Measurements from ENCODE around the gene ARG1. TPM values are rescaled to one million over a fixed set of nuclear protein-coding genes. Genes with fewer than 3 reads are reported as not detected.

Gene ARG1
- total and polyA plus RNA-seq, 2 donors (not counting 1 experiment from before 2014, with no cell fraction given), result not detected

GRCh38 chr6:131555992-131556391, 17.0 kb upstream of the ARG1 start:
- Histone ChIP-seq H2AFZ (ENCODE audit: low read length) (no peak overlapping the region), H3K36me3 (ENCODE audit: control insufficient read depth, insufficient read depth, low read length) (no peaks in the 10 kb centered on the region), H3K9ac (ENCODE audit: insufficient read depth, low read length) (no peak overlapping the region), H4K20me1 (ENCODE audit: control insufficient read depth, extremely low read depth, insufficient read depth, low read length) (no peaks in the 10 kb centered on the region), H3K79me2 (ENCODE audit: control insufficient read depth, insufficient read depth, low read length) (no peaks in the 10 kb centered on the region), H3K4me2 (ENCODE audit: extremely low read depth, insufficient read depth, low read length) (no peak overlapping the region), H3K4me1 (ENCODE audit: control insufficient read depth, extremely low read depth, insufficient read depth, low read length) (no peaks in the 10 kb centered on the region), H3K4me3 (replicated peaks in 1 of 4; ENCODE audit: control extremely low read depth in 1 of 4, insufficient read depth in 1 of 4, low read depth in 3 of 4, low read length in 4 of 4) (no peak overlapping the region), H3K27me3 (ENCODE audit: control insufficient read depth, insufficient read depth, low read length) (no peaks in the 10 kb centered on the region), H3K27ac (ENCODE audit: insufficient read depth, low read length) (no peak overlapping the region), H3K9me3 (ENCODE audit: control insufficient read depth, insufficient read depth, low read depth, low read length) (no peaks in the 10 kb centered on the region)
- peak in 1 of 2 donors; percentile 7 for DNase-seq (ENCODE audit: low read depth in 2 of 2)
- no peak for TF ChIP-seq CTCF (conservative IDR thresholded peaks at IDR 0.05 in 1 of 2, IDR thresholded peaks at IDR 0.05 in 1 of 2; ENCODE audit: low read depth in 1 of 2, low read length in 2 of 2)
- no peak for TF ChIP-seq EZH2 (IDR thresholded peaks at IDR 0.05; ENCODE audit: low read length, missing control alignments)

- H3K9ac ChIP-seq (ENCODE audit: insufficient read depth, low read length), result no peak overlapping the region
- TF ChIP-seq CTCF (conservative IDR thresholded peaks at IDR 0.05 in 1 of 2, IDR thresholded peaks at IDR 0.05 in 1 of 2; ENCODE audit: low read depth in 1 of 2, low read length in 2 of 2) (no peak), EZH2 (IDR thresholded peaks at IDR 0.05; ENCODE audit: low read length, missing control alignments) (no peak)
- no peaks in the 10 kb centered on the region for H4K20me1 ChIP-seq (ENCODE audit: control insufficient read depth, extremely low read depth, insufficient read depth, low read length)
- no peak for DNase-seq (ENCODE audit: low read depth in 2 of 2)
- no peak overlapping the region for H3K27ac ChIP-seq (ENCODE audit: insufficient read depth, low read length)
- H3K36me3 ChIP-seq (ENCODE audit: control insufficient read depth, insufficient read depth, low read length), result no peaks in the 10 kb centered on the region
- H3K4me2 ChIP-seq (ENCODE audit: extremely low read depth, insufficient read depth, low read length), result no peak overlapping the region
- H3K4me3 ChIP-seq (replicated peaks in 1 of 4; ENCODE audit: control extremely low read depth in 1 of 4, insufficient read depth in 1 of 4, low read depth in 3 of 4, low read length in 4 of 4), result no peak overlapping the region
- H3K27me3 ChIP-seq (ENCODE audit: control insufficient read depth, insufficient read depth, low read length), result no peaks in the 10 kb centered on the region
- H3K79me2 ChIP-seq (ENCODE audit: control insufficient read depth, insufficient read depth, low read length), result no peaks in the 10 kb centered on the region
- no peak overlapping the region for H2AFZ ChIP-seq (ENCODE audit: low read length)
- H3K9me3 ChIP-seq (ENCODE audit: control insufficient read depth, insufficient read depth, low read depth, low read length), result no peaks in the 10 kb centered on the region
- H3K4me1 ChIP-seq (ENCODE audit: control insufficient read depth, extremely low read depth, insufficient read depth, low read length), result no peaks in the 10 kb centered on the region
These were observed 14.1 kb upstream of the ARG1 start for GRCh38 chr6:131558922-131559321.

- no peak for DNase-seq (ENCODE audit: low read depth in 2 of 2)
- H3K4me3 ChIP-seq (replicated peaks in 1 of 4; ENCODE audit: control extremely low read depth in 1 of 4, insufficient read depth in 1 of 4, low read depth in 3 of 4, low read length in 4 of 4), result no peak overlapping the region
- no peak overlapping the region for H3K27ac ChIP-seq (ENCODE audit: insufficient read depth, low read length)
- H3K36me3 ChIP-seq (ENCODE audit: control insufficient read depth, insufficient read depth, low read length), result no peaks in the 10 kb centered on the region
- no peaks in the 10 kb centered on the region for H4K20me1 ChIP-seq (ENCODE audit: control insufficient read depth, extremely low read depth, insufficient read depth, low read length)
- no peaks in the 10 kb centered on the region for H3K4me1 ChIP-seq (ENCODE audit: control insufficient read depth, extremely low read depth, insufficient read depth, low read length)
- no peak overlapping the region for H3K4me2 ChIP-seq (ENCODE audit: extremely low read depth, insufficient read depth, low read length)
- H2AFZ ChIP-seq (ENCODE audit: low read length), result no peak overlapping the region
- H3K27me3 ChIP-seq (ENCODE audit: control insufficient read depth, insufficient read depth, low read length), result no peaks in the 10 kb centered on the region
- H3K79me2 ChIP-seq (ENCODE audit: control insufficient read depth, insufficient read depth, low read length), result no peaks in the 10 kb centered on the region
- no peak overlapping the region for H3K9ac ChIP-seq (ENCODE audit: insufficient read depth, low read length)
- H3K9me3 ChIP-seq (ENCODE audit: control insufficient read depth, insufficient read depth, low read depth, low read length), result no peaks in the 10 kb centered on the region
- no peak for TF ChIP-seq EZH2 (IDR thresholded peaks at IDR 0.05; ENCODE audit: low read length, missing control alignments)
- no peak for TF ChIP-seq CTCF (conservative IDR thresholded peaks at IDR 0.05 in 1 of 2, IDR thresholded peaks at IDR 0.05 in 1 of 2; ENCODE audit: low read depth in 1 of 2, low read length in 2 of 2)
These were observed 10.9 kb upstream of the ARG1 start for GRCh38 chr6:131561925-131562707.

All from fibroblast of lung (primary cell).